ENCODE data around the gene RNF223. TPM values are rescaled to one million over a fixed set of nuclear protein-coding genes. Genes with fewer than 3 reads are reported as not detected.
"Not testable (repeated sequence)": the region's sequence is repeated elsewhere in the genome, so short reads cannot be mapped to it uniquely, and the experiment has no call there.

RNF223 gene
- polyA plus RNA-seq, 1 donor (not counting 4 experiments of a cell fraction or from before 2014, with no cell fraction given): 0.22 TPM

- peaks cover 15 to 17% of the 10 kb centered on the region in 2 experiments for H3K36me3 ChIP-seq (ENCODE audit: control insufficient read depth in 2 of 2, extremely low read depth in 1 of 2, insufficient read depth in 2 of 2, low read length in 2 of 2)
- H3K27ac ChIP-seq (ENCODE audit: control insufficient read depth, insufficient read depth, low read length): no peak overlapping the region
- no peaks in the 10 kb centered on the region for H3K9me3 ChIP-seq (ENCODE audit: control insufficient read depth, low read depth, low read length)
- no peak for DNase-seq (ENCODE audit: low read depth, low spot score)
- TF ChIP-seq, protein P1, sequence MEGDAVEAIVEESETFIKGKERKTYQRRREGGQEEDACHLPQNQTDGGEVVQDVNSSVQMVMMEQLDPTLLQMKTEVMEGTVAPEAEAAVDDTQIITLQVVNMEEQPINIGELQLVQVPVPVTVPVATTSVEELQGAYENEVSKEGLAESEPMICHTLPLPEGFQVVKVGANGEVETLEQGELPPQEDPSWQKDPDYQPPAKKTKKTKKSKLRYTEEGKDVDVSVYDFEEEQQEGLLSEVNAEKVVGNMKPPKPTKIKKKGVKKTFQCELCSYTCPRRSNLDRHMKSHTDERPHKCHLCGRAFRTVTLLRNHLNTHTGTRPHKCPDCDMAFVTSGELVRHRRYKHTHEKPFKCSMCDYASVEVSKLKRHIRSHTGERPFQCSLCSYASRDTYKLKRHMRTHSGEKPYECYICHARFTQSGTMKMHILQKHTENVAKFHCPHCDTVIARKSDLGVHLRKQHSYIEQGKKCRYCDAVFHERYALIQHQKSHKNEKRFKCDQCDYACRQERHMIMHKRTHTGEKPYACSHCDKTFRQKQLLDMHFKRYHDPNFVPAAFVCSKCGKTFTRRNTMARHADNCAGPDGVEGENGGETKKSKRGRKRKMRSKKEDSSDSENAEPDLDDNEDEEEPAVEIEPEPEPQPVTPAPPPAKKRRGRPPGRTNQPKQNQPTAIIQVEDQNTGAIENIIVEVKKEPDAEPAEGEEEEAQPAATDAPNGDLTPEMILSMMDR (optimal IDR thresholded peaks at IDR 0.05 in 1 of 3, IDR thresholded peaks at IDR 0.05 in 1 of 3, conservative IDR thresholded peaks at IDR 0.05 in 1 of 3; ENCODE audit: extremely low read depth in 1 of 3, insufficient read depth in 2 of 3, low read length in 3 of 3): no peak
- TF ChIP-seq EZH2 (IDR thresholded peaks at IDR 0.05; ENCODE audit: low read length): no peak
- dilution Hi-C loops (cut with MboI; ENCODE audit: extremely low pct_ligation_motif_present, low sequenced_read_pairs): no loop called here
- H4K20me1 ChIP-seq (ENCODE audit: control insufficient read depth, extremely low read depth, insufficient read depth, low read length): peaks cover 22% of the 10 kb centered on the region
- H3K4me3 ChIP-seq (ENCODE audit: control insufficient read depth in 2 of 3, extremely low read depth in 1 of 3, insufficient read depth in 2 of 3, low read depth in 1 of 3, low read length in 3 of 3): no peak overlapping the region
- H2AFZ ChIP-seq (ENCODE audit: control insufficient read depth, low read length): no peak overlapping the region
- peaks cover 29% of the 10 kb centered on the region for H3K27me3 ChIP-seq (ENCODE audit: control insufficient read depth, extremely low read depth, insufficient read depth, low read length)
- no peaks in the 10 kb centered on the region for H3K9me1 ChIP-seq (ENCODE audit: control insufficient read depth, extremely low read depth, insufficient read depth, low read length)
- H3K9ac ChIP-seq (ENCODE audit: control insufficient read depth, extremely low read depth, insufficient read depth, low read length): no peak overlapping the region
- FAIRE-seq: no peak
- peak overlapping the region; percentile 82 for H3K4me2 ChIP-seq (ENCODE audit: control insufficient read depth, extremely low read depth, insufficient read depth, low read depth, low read length)
- peaks cover 11% of the 10 kb centered on the region for H3K4me1 ChIP-seq (ENCODE audit: control insufficient read depth, extremely low read depth, insufficient read depth, low read length)
- H3K79me2 ChIP-seq (ENCODE audit: control insufficient read depth, insufficient read depth, low read length): no peaks in the 10 kb centered on the region
Observed at GRCh38 chr1:1058088-1058905, 15.8 kb downstream of the RNF223 start.

DNA sequence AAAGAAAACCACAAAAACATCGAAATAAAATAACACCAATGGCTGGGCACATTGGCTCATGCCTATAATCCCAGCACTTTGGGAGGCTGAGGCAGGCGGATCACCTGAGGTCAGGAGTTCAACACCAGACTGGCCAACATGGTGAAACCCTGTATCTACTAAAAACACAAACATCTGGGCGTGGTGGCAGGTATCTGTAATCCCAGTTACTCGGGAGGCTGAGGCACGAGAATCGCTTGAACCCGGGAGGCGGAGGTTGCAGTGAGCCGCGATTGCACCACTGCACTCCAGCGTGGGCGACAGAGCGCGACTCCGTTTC lies 16.4 kb downstream of the RNF223 start:
- H3K79me2 ChIP-seq (ENCODE audit: control insufficient read depth, insufficient read depth, low read length); H2AFZ ChIP-seq (ENCODE audit: control insufficient read depth, low read length); FAIRE-seq; H3K9me1 ChIP-seq (ENCODE audit: control insufficient read depth, extremely low read depth, insufficient read depth, low read length); dilution Hi-C loops (cut with MboI; ENCODE audit: extremely low pct_ligation_motif_present, low sequenced_read_pairs); H3K9me3 ChIP-seq (ENCODE audit: control insufficient read depth, low read depth, low read length); DNase-seq (ENCODE audit: low read depth, low spot score); H3K4me2 ChIP-seq (ENCODE audit: control insufficient read depth, extremely low read depth, insufficient read depth, low read depth, low read length); H3K27ac ChIP-seq (ENCODE audit: control insufficient read depth, insufficient read depth, low read length); H3K4me1 ChIP-seq (ENCODE audit: control insufficient read depth, extremely low read depth, insufficient read depth, low read length); H3K4me3 ChIP-seq (ENCODE audit: control insufficient read depth in 2 of 3, extremely low read depth in 1 of 3, insufficient read depth in 2 of 3, low read depth in 1 of 3, low read length in 3 of 3); H3K9ac ChIP-seq (ENCODE audit: control insufficient read depth, extremely low read depth, insufficient read depth, low read length): not testable (repeated sequence)
- peaks cover 16 to 22% of the 10 kb centered on the region in 2 experiments for H3K36me3 ChIP-seq (ENCODE audit: control insufficient read depth in 2 of 2, extremely low read depth in 1 of 2, insufficient read depth in 2 of 2, low read length in 2 of 2)
- peaks cover 22% of the 10 kb centered on the region for H4K20me1 ChIP-seq (ENCODE audit: control insufficient read depth, extremely low read depth, insufficient read depth, low read length)
- H3K27me3 ChIP-seq (ENCODE audit: control insufficient read depth, extremely low read depth, insufficient read depth, low read length): peaks cover 27% of the 10 kb centered on the region
